GM12878 (cell line): ENCODE results near the gene CD9. TPM values are rescaled to one million over a fixed set of nuclear protein-coding genes. Genes with fewer than 3 reads are reported as not detected.

Experiments
- ATAC-seq: fragments of 200-7000 bp; cut with Tn5 transposase; 3 replicates; pipeline ENCODE4 v1.9.1; 2020; ENCODE audit warnings: mild to moderate bottlenecking, moderate library complexity
- BruUV-seq: library from RNA; stranded (reverse); fragments of 400-500 nt; replicated peaks from 2 replicates; lab custom pipeline; 2021; lab: Mats Ljungman, UMichigan
- CTCF ChIA-PET: fragments of 300-600 bp; sonication (Branson Sonifier 250); formaldehyde crosslinking; extraction: SDS; loops from one replicate; lab custom pipeline; 2021; ENCODE audit warnings: inconsistent platforms; lab: Yijun Ruan, JAX
- POLR2A ChIA-PET: fragments of 350-600 bp; formaldehyde crosslinking; extraction: SDS; loops from one replicate; lab custom pipeline; 2021; ENCODE audit warnings: inconsistent platforms; lab: Charles Lee
- RAD21 ChIA-PET: fragments of 300-600 bp; sonication (Branson Sonifier 250); formaldehyde crosslinking; loops from one replicate; lab custom pipeline; 2023; ENCODE audit warnings: antibody characterized with exemption; ENCODE audit not compliant: unreplicated experiment; lab: Charles Lee
- SMC1A ChIA-PET: fragments of 300-600 bp; sonication (Branson Sonifier 250); formaldehyde crosslinking; loops from one replicate; lab custom pipeline; 2023; ENCODE audit not compliant: unreplicated experiment, uncharacterized antibody; lab: Charles Lee
- DNase-seq: peaks from one replicate; pipeline ENCODE4 v3.0.0-alpha.2; 2011; ENCODE audit warnings: low read depth, low spot score
- FAIRE-seq: peaks from 3 replicates; lab custom pipeline; 2011; peaks lifted over from hg19 to GRCh38; lab: Jason Lieb, UNC
- H2AFZ ChIP-seq: 2 replicates; pipeline ENCODE4 v1.6.0; 2011; ENCODE audit warnings: low read depth, low read length, control low read depth; ENCODE audit not compliant: control insufficient read depth
- H3K27ac ChIP-seq: 2 replicates; pipeline ENCODE4 v1.5.1; 2011; ENCODE audit warnings: control low read depth; ENCODE audit not compliant: control insufficient read depth, insufficient read depth
- H3K27me3 ChIP-seq, 2 experiments: replicated peaks in 1 of 2; 2 replicates each; pipeline versions ENCODE4 v1.6.0 to v1.6.1; 2011; ENCODE audit warnings: low read length in 1 of 2; ENCODE audit not compliant: control insufficient read depth in 2 of 2, insufficient read depth in 2 of 2
- H3K36me3 ChIP-seq, 2 experiments: 2 replicates each; pipeline ENCODE4 v1.5.1; 2011; ENCODE audit warnings: low read length in 1 of 2; ENCODE audit not compliant: control insufficient read depth in 2 of 2, insufficient read depth in 2 of 2
- H3K4me1 ChIP-seq: 2 replicates; pipeline ENCODE4 v1.6.1; 2011; ENCODE audit warnings: mild to moderate bottlenecking, low read length, moderate library complexity, mixed read lengths; ENCODE audit not compliant: control insufficient read depth, insufficient read depth
- H3K4me2 ChIP-seq: 2 replicates; pipeline ENCODE4 v1.6.0; 2011; ENCODE audit warnings: control low read depth; ENCODE audit not compliant: control insufficient read depth, insufficient read depth
- H3K4me3 ChIP-seq: fragments of 200-600 bp; sonication (generic); 2 replicates; pipeline ENCODE4 v1.5.1; 2016
- H3K79me2 ChIP-seq: 2 replicates; pipeline ENCODE4 v1.6.0; 2011; ENCODE audit warnings: low read length; ENCODE audit not compliant: control insufficient read depth, insufficient read depth
- H3K9ac ChIP-seq: 2 replicates; pipeline ENCODE4 v1.8.0; 2011; ENCODE audit warnings: low read length, control low read depth, mixed read lengths; ENCODE audit not compliant: control insufficient read depth, insufficient read depth
- H3K9me3 ChIP-seq: replicated peaks from 3 replicates; pipeline ENCODE4 v1.5.1; 2011; ENCODE audit warnings: mild to moderate bottlenecking, low read length; ENCODE audit not compliant: control insufficient read depth, insufficient read depth
- H4K20me1 ChIP-seq: 2 replicates; pipeline ENCODE4 v1.6.0; 2011; ENCODE audit not compliant: control insufficient read depth, insufficient read depth
- CBX3 ChIP-seq: fragments of 200-600 bp; sonication (generic); IDR thresholded peaks from 2 replicates; pipeline ENCODE4 v1.6.1; 2016; ENCODE audit warnings: low read depth, borderline replicate concordance
- CBX5 ChIP-seq: sonication (generic); IDR thresholded peaks from 2 replicates; pipeline ENCODE4 v1.6.1; 2016; ENCODE audit warnings: low read depth, moderate library complexity, mild to moderate bottlenecking, inconsistent platforms
- EGR1 ChIP-seq, 2 experiments: IDR thresholded peaks; 1 replicate in 1 of 2; 2 replicates in 1 of 2; pipeline ENCODE4 v1.6.1; 2011 to 2012; ENCODE audit warnings: low read depth in 2 of 2, low read length in 2 of 2, borderline replicate concordance in 1 of 2, mild to moderate bottlenecking in 1 of 2, moderate library complexity in 1 of 2
- GABPA ChIP-seq: IDR thresholded peaks from 2 replicates; pipeline ENCODE4 v1.6.1; 2014; ENCODE audit warnings: antibody characterized with exemption, low read depth, mild to moderate bottlenecking, inconsistent platforms
- MEF2A ChIP-seq: IDR thresholded peaks from 2 replicates; pipeline ENCODE4 v1.6.1; 2011; ENCODE audit warnings: low read depth, mild to moderate bottlenecking, low read length, moderate library complexity; ENCODE audit not compliant: insufficient read depth
- RAD21 ChIP-seq: IDR thresholded peaks from 2 replicates; pipeline ENCODE4 v1.6.1; 2011; ENCODE audit warnings: mild to moderate bottlenecking, low read depth, low read length, moderate library complexity; ENCODE audit not compliant: insufficient read depth
- SMAD1 ChIP-seq: fragments of 450-650 bp; IDR thresholded peaks from 2 replicates; pipeline ENCODE4 v1.6.1; 2018; ENCODE audit warnings: mild to moderate bottlenecking, low read depth; ENCODE audit not compliant: partially characterized antibody
- SREBF2 ChIP-seq: IDR thresholded peaks from 2 replicates; pipeline ENCODE4 v1.6.1; 2012; ENCODE audit warnings: mild to moderate bottlenecking, low read length
- STAT3 ChIP-seq: IDR thresholded peaks from 2 replicates; pipeline ENCODE4 v1.6.1; 2011; ENCODE audit warnings: low read depth, low read length, improper control_type of control experiment
- TCF3 ChIP-seq: IDR thresholded peaks from 2 replicates; pipeline ENCODE4 v1.6.1; 2012; ENCODE audit warnings: low read depth, mild to moderate bottlenecking, low read length, borderline replicate concordance; ENCODE audit not compliant: insufficient read depth
- ZNF384 ChIP-seq: IDR thresholded peaks from 2 replicates; pipeline ENCODE4 v1.6.1; 2012; ENCODE audit warnings: low read depth, mild to moderate bottlenecking, low read length, improper control_type of control experiment, borderline replicate concordance
- WGBS: methylation state at CpG from one replicate; pipeline ENCODE4 v1.1.6; 2016; ENCODE audit warnings: low lambda C conversion rate; ENCODE audit not compliant: insufficient replicate concordance, insufficient coverage; ENCODE audit errors: missing lambda C conversion rate; 5-methylcytosine and 5-hydroxymethylcytosine counted together
- in situ Hi-C: fragments of 300-500 bp; cut with MboI; formaldehyde crosslinking; loops from 9 replicates; pipeline ENCODE4 v1.14.3; 2018; ENCODE audit warnings: mixed read lengths
- intact Hi-C: fragments of 100-400 bp; cut with micrococcal nuclease; formaldehyde crosslinking; loops from one replicate; pipeline ENCODE4 v1.14.2; 2022; ENCODE audit not compliant: unreplicated experiment
- polyA plus RNA-seq, 11 experiments: library from polyadenylated mRNA; depleted of rRNA in 4 of 11; unstranded in 6 of 11; stranded (reverse) in 5 of 11; fragments of >200 nt; fragmentation: Nextera tagmentation in 4 of 11; fragmentation: Illumina TruSeq in 1 of 11; extraction: Ambion mirVana in 4 of 11; extraction: Trizol in 1 of 11; gene quantifications; 1 replicate in 1 of 11; 2 replicates in 10 of 11; pipeline versions ENCODE4 v1.2.1 to v1.2.3, GENCODE V29; 2011 to 2016; ENCODE audit warnings: inconsistent platforms in 2 of 11, missing spikeins in 2 of 11, low read depth in 1 of 11
- total RNA-seq, 4 experiments: library from RNA; depleted of rRNA in 3 of 4; stranded (reverse); fragments of >200 nt in 3 of 4; fragmentation: Illumina TruSeq in 1 of 4; extraction: Trizol in 1 of 4; gene quantifications; 2 replicates each; pipeline versions ENCODE4 v1.2.1 to v1.2.3, GENCODE V29; 2013 to 2021
- TF ChIP-seq, protein P1 (sequence below): fragments of 450-650 bp; IDR thresholded peaks from 2 replicates; pipeline ENCODE4 v1.6.1; 2017; ENCODE audit warnings: mild to moderate bottlenecking
- TF ChIP-seq, protein P2 (sequence below), 3 experiments: IDR thresholded peaks in 2 of 3; conservative IDR thresholded peaks in 1 of 3; 2 replicates each; pipeline ENCODE4 v1.5.1; 2011; ENCODE audit warnings: low read depth in 3 of 3, low read length in 3 of 3, mild to moderate bottlenecking in 3 of 3, control low read depth in 2 of 3, moderate library complexity in 2 of 3, inconsistent platforms in 1 of 3, mixed read lengths in 1 of 3; ENCODE audit not compliant: control insufficient read depth in 2 of 3, insufficient read depth in 1 of 3; ENCODE audit errors: extremely low read depth in 1 of 3
- TF ChIP-seq, protein P3 (sequence below): fragments of 450-650 bp; IDR thresholded peaks from 2 replicates; pipeline ENCODE4 v1.6.1; 2016; ENCODE audit warnings: mild to moderate bottlenecking
- TF ChIP-seq, protein P4 (sequence below): fragments of 150-350 bp; IDR thresholded peaks from 2 replicates; pipeline ENCODE4 v1.6.1; 2016; ENCODE audit warnings: low read depth, low read length

CD9 gene
- total and polyA plus RNA-seq, 10 of the 15 experiments (the other 5 are each of a cell fraction or from before 2014, with no cell fraction given), result 4.8 to 29.9 (median 9.7) TPM

DNA sequence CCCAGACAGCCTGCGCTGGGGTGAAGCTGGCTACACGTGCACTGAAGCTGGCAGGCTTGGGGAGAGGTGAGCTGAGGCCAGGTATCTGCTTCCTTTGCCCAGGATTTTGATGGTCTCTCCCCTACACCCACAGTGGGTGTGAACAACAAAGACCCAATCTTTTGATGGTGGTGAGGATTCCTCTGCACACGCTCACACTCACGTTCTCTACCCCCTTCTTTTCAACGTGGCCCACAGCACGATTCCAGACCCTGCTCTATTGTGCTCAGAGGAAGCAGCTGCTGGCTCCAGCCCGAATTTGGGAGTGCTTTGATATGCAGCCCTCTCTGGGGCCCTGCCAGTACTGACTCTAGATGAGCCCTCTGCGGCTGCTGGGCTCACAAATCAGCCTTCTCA, 4.9 kb downstream of the CD9 start:
- RAD21 ChIA-PET, result interaction anchor here (0.8 to 17.5 kb wide), 9 partner anchors 9 to 80 kb away, joined by 3 to 304 read pairs (median 4); no protein-coding TSS in a partner anchor
- H3K79me2 ChIP-seq, result no peaks in the 10 kb centered on the region
- H3K4me2 ChIP-seq, result no peak overlapping the region
- H3K9me3 ChIP-seq, result no peaks in the 10 kb centered on the region
- peaks cover 2 to 14% of the 10 kb centered on the region in 2 experiments; a peak in 3 of 4 replicates for H3K27me3 ChIP-seq
- POLR2A ChIA-PET, result interaction anchor here (0.8 to 3.3 kb wide), 7 partner anchors 11 to 60 kb away, joined by 3 to 20 read pairs (median 4); no protein-coding TSS in a partner anchor
- SMC1A ChIA-PET, result interaction anchor here (0.8 to 9.4 kb wide), 11 partner anchors 9 to 81 kb away, joined by 3 to 72 read pairs (median 6); no protein-coding TSS in a partner anchor
- 26% methylated on average over 8 of the region's 8 CpGs for WGBS
- FAIRE-seq, result no peak
- no peak for DNase-seq
- no peak for ATAC-seq
- H3K4me1 ChIP-seq, result no peaks in the 10 kb centered on the region
- in situ Hi-C loops (no loop called here), intact Hi-C loops (loop anchor here (2.0 kb wide), 1 partner anchor 26 kb away; no protein-coding TSS in a partner anchor)
- no peak overlapping the region for H3K27ac ChIP-seq
- H3K36me3 ChIP-seq, result no peaks in the 10 kb centered on the region
- CTCF ChIA-PET, result interaction anchor here (1.0 to 21.0 kb wide), 10 partner anchors 8 to 80 kb away, joined by 3 to 401 read pairs (median 8); no protein-coding TSS in a partner anchor
- no peak overlapping the region for H3K9ac ChIP-seq
- BruUV-seq, result no TSS peak
- no peak overlapping the region for H3K4me3 ChIP-seq
- H2AFZ ChIP-seq, result no peak overlapping the region
- no peaks in the 10 kb centered on the region for H4K20me1 ChIP-seq
- TF ChIP-seq MEF2A, result no peak
- no peak for TF ChIP-seq STAT3
- TF ChIP-seq TCF3, result no peak
- no peak for TF ChIP-seq GABPA
- TF ChIP-seq ZNF384, result no peak
- TF ChIP-seq CBX5, result no peak
- no peak for TF ChIP-seq SREBF2
- no peak for TF ChIP-seq SMAD1
- TF ChIP-seq, protein P1, sequence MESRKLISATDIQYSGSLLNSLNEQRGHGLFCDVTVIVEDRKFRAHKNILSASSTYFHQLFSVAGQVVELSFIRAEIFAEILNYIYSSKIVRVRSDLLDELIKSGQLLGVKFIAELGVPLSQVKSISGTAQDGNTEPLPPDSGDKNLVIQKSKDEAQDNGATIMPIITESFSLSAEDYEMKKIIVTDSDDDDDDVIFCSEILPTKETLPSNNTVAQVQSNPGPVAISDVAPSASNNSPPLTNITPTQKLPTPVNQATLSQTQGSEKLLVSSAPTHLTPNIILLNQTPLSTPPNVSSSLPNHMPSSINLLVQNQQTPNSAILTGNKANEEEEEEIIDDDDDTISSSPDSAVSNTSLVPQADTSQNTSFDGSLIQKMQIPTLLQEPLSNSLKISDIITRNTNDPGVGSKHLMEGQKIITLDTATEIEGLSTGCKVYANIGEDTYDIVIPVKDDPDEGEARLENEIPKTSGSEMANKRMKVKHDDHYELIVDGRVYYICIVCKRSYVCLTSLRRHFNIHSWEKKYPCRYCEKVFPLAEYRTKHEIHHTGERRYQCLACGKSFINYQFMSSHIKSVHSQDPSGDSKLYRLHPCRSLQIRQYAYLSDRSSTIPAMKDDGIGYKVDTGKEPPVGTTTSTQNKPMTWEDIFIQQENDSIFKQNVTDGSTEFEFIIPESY, result no peak
- TF ChIP-seq, protein P2, sequence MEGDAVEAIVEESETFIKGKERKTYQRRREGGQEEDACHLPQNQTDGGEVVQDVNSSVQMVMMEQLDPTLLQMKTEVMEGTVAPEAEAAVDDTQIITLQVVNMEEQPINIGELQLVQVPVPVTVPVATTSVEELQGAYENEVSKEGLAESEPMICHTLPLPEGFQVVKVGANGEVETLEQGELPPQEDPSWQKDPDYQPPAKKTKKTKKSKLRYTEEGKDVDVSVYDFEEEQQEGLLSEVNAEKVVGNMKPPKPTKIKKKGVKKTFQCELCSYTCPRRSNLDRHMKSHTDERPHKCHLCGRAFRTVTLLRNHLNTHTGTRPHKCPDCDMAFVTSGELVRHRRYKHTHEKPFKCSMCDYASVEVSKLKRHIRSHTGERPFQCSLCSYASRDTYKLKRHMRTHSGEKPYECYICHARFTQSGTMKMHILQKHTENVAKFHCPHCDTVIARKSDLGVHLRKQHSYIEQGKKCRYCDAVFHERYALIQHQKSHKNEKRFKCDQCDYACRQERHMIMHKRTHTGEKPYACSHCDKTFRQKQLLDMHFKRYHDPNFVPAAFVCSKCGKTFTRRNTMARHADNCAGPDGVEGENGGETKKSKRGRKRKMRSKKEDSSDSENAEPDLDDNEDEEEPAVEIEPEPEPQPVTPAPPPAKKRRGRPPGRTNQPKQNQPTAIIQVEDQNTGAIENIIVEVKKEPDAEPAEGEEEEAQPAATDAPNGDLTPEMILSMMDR (IDR thresholded peaks at IDR 0.05 in 2 of 3, conservative IDR thresholded peaks at IDR 0.05 in 1 of 3; ENCODE audit: control insufficient read depth in 2 of 3, extremely low read depth in 1 of 3, insufficient read depth in 1 of 3, low read depth in 3 of 3, low read length in 3 of 3), result no peak
- TF ChIP-seq, protein P3, sequence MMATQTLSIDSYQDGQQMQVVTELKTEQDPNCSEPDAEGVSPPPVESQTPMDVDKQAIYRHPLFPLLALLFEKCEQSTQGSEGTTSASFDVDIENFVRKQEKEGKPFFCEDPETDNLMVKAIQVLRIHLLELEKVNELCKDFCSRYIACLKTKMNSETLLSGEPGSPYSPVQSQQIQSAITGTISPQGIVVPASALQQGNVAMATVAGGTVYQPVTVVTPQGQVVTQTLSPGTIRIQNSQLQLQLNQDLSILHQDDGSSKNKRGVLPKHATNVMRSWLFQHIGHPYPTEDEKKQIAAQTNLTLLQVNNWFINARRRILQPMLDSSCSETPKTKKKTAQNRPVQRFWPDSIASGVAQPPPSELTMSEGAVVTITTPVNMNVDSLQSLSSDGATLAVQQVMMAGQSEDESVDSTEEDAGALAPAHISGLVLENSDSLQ, result no peak
- TF ChIP-seq CBX3, result no peak
- no peak for TF ChIP-seq RAD21
- TF ChIP-seq, protein P4, sequence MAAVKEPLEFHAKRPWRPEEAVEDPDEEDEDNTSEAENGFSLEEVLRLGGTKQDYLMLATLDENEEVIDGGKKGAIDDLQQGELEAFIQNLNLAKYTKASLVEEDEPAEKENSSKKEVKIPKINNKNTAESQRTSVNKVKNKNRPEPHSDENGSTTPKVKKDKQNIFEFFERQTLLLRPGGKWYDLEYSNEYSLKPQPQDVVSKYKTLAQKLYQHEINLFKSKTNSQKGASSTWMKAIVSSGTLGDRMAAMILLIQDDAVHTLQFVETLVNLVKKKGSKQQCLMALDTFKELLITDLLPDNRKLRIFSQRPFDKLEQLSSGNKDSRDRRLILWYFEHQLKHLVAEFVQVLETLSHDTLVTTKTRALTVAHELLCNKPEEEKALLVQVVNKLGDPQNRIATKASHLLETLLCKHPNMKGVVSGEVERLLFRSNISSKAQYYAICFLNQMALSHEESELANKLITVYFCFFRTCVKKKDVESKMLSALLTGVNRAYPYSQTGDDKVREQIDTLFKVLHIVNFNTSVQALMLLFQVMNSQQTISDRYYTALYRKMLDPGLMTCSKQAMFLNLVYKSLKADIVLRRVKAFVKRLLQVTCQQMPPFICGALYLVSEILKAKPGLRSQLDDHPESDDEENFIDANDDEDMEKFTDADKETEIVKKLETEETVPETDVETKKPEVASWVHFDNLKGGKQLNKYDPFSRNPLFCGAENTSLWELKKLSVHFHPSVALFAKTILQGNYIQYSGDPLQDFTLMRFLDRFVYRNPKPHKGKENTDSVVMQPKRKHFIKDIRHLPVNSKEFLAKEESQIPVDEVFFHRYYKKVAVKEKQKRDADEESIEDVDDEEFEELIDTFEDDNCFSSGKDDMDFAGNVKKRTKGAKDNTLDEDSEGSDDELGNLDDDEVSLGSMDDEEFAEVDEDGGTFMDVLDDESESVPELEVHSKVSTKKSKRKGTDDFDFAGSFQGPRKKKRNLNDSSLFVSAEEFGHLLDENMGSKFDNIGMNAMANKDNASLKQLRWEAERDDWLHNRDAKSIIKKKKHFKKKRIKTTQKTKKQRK, result no peak
- no peak for TF ChIP-seq EGR1 (IDR thresholded peaks at IDR 0.05; ENCODE audit: borderline replicate concordance in 1 of 2, low read depth in 2 of 2, low read length in 2 of 2)
